SK-N-MC (cell line): ENCODE results near the gene HKDC1.

ENCODE experiments used
- EZH2 ChIP-seq: fragments of 200-600 bp; sonication (generic); IDR thresholded peaks from one replicate; pipeline ENCODE4 v1.6.1; 2017; ENCODE audit warnings: antibody characterized with exemption
- FOXP2 ChIP-seq: optimal IDR thresholded peaks from 2 replicates; pipeline ENCODE3; 2011; ENCODE audit warnings: mild to moderate bottlenecking, moderate library complexity; ENCODE audit not compliant: insufficient read depth; ENCODE audit errors: extremely low read length, control extremely low read depth
- POLR2AphosphoS5 ChIP-seq: IDR thresholded peaks from 2 replicates; pipeline ENCODE4 v1.6.1; 2012; ENCODE audit warnings: mild to moderate bottlenecking, low read depth, low read length, borderline replicate concordance

GRCh38 chr10:69243817-69244216 lies 23.7 kb downstream of the HKDC1 start:
- TF ChIP-seq POLR2AphosphoS5 (no peak), EZH2 (no peak), FOXP2 (no peak)
